HepG2 (cell line): ENCODE data around the gene MYOC. TPM values are rescaled to one million over a fixed set of nuclear protein-coding genes. Genes with fewer than 3 reads are reported as not detected.

Source experiments
- ATAC-seq: fragments of 200-7000 bp; cut with Tn5 transposase; 3 replicates; pipeline ENCODE4 v1.9.1; 2020; ENCODE audit warnings: mild to moderate bottlenecking, moderate library complexity
- BruUV-seq: library from RNA; stranded (reverse); fragments of 400-500 nt; replicated peaks from 2 replicates; lab custom pipeline; 2021; lab: Mats Ljungman, UMichigan
- CTCF ChIA-PET: fragments of 300-600 bp; formaldehyde crosslinking; extraction: SDS; loops from one replicate; lab custom pipeline; 2021; ENCODE audit warnings: low total read pairs, inconsistent platforms, low intra/inter-chr PET ratio; lab: Yijun Ruan, JAX
- POLR2A ChIA-PET: fragments of 350-600 bp; sonication (Branson Sonifier 250); formaldehyde crosslinking; loops from one replicate; lab custom pipeline; 2020; ENCODE audit warnings: antibody characterized with exemption, inconsistent platforms; lab: Yijun Ruan, JAX
- DNase-seq: peaks from one replicate; pipeline ENCODE4 v3.0.0-alpha.2; 2015; ENCODE audit warnings: low spot score
- FAIRE-seq: peaks from 3 replicates; lab custom pipeline; 2011; peaks lifted over from hg19 to GRCh38; lab: Jason Lieb, UNC
- H2AFZ ChIP-seq: one replicate; pipeline ENCODE4 v1.6.1; 2011; ENCODE audit warnings: low read length, inconsistent platforms
- H3K27ac ChIP-seq: fragments of 300-600 bp; 3 replicates; pipeline ENCODE4 v1.8.0; 2011; ENCODE audit warnings: mixed run types, mild to moderate bottlenecking, mixed read lengths, low read length, inconsistent platforms; ENCODE audit not compliant: insufficient read depth; ENCODE audit errors: extremely low read length
- H3K27me3 ChIP-seq, 2 experiments: fragments of 200-600 bp in 1 of 2; 2 replicates in 1 of 2; 3 replicates in 1 of 2; pipeline versions ENCODE4 v1.6.0 to v1.8.0; 2011; ENCODE audit warnings: low read length in 2 of 2, mild to moderate bottlenecking in 2 of 2, moderate library complexity in 2 of 2, inconsistent platforms in 1 of 2; ENCODE audit not compliant: insufficient read depth in 2 of 2, control insufficient read depth in 1 of 2
- H3K36me3 ChIP-seq, 2 experiments: fragments of 200-600 bp in 1 of 2; replicated peaks in 1 of 2; 2 replicates in 1 of 2; 3 replicates in 1 of 2; pipeline versions ENCODE4 v1.5.1 to v1.8.0; 2011; ENCODE audit warnings: low read length in 2 of 2, inconsistent platforms in 1 of 2; ENCODE audit not compliant: insufficient read depth in 2 of 2, control insufficient read depth in 1 of 2
- H3K4me1 ChIP-seq: 2 replicates; pipeline ENCODE4 v1.5.1; 2012; ENCODE audit warnings: low read length, inconsistent platforms; ENCODE audit not compliant: insufficient read depth
- H3K4me2 ChIP-seq: 2 replicates; pipeline ENCODE4 v1.6.0; 2011; ENCODE audit warnings: low read depth, low read length, inconsistent platforms
- H3K4me3 ChIP-seq, 3 experiments: fragments of 200-600 bp in 1 of 3; sonication (generic), shearing (Covaris generic) in 1 of 3; replicated peaks in 1 of 3; 2 replicates each; pipeline ENCODE4 v1.5.1; 2011 to 2016; ENCODE audit warnings: low read length in 3 of 3, inconsistent platforms in 2 of 3, low read depth in 2 of 3, mild to moderate bottlenecking in 2 of 3, control low read depth in 1 of 3, mixed read lengths in 1 of 3; ENCODE audit not compliant: insufficient read depth in 1 of 3
- H3K79me2 ChIP-seq: one replicate; pipeline ENCODE4 v1.6.1; 2011; ENCODE audit warnings: low read length, inconsistent platforms; ENCODE audit not compliant: insufficient read depth
- H3K9ac ChIP-seq: 2 replicates; pipeline ENCODE4 v1.6.0; 2011; ENCODE audit warnings: mild to moderate bottlenecking, low read depth, low read length, inconsistent platforms; ENCODE audit not compliant: insufficient read depth
- H3K9me3 ChIP-seq: 2 replicates; pipeline ENCODE4 v1.5.1; 2012; ENCODE audit warnings: mild to moderate bottlenecking, low read length
- H4K20me1 ChIP-seq: 2 replicates; pipeline ENCODE4 v1.6.0; 2011; ENCODE audit warnings: inconsistent platforms, mild to moderate bottlenecking, low read length, moderate library complexity; ENCODE audit not compliant: insufficient read depth
- CENPT ChIP-seq: sonication (generic); formaldehyde crosslinking; IDR thresholded peaks from 2 replicates; pipeline ENCODE4 v1.8.0; 2022; ENCODE audit warnings: low read depth, mild to moderate bottlenecking, moderate library complexity, missing genetic modification reagents
- KDM5A ChIP-seq: fragments of 200-600 bp; sonication (generic); IDR thresholded peaks from 2 replicates; pipeline ENCODE4 v1.7.0; 2018; ENCODE audit warnings: antibody characterized with exemption, mild to moderate bottlenecking, low read length, borderline replicate concordance
- SOX6 ChIP-seq, 2 experiments: fragments of 450-650 bp in 1 of 2; sonication (generic) in 1 of 2; formaldehyde crosslinking in 1 of 2; IDR thresholded peaks; 2 replicates each; pipeline versions ENCODE4 v1.4.0 to v1.6.1; 2017 to 2020; ENCODE audit warnings: antibody characterized with exemption in 1 of 2, mild to moderate bottlenecking in 1 of 2, missing genetic modification reagents in 1 of 2
- ZNF350 ChIP-seq: sonication (generic); formaldehyde crosslinking; IDR thresholded peaks from 2 replicates; pipeline ENCODE4 v1.4.0; 2020; ENCODE audit warnings: mild to moderate bottlenecking, low read depth, missing genetic modification reagents, borderline replicate concordance
- ZNF441 ChIP-seq: sonication (generic); formaldehyde crosslinking; IDR thresholded peaks from 2 replicates; pipeline ENCODE4 v1.7.0; 2021; ENCODE audit warnings: missing genetic modification reagents, borderline replicate concordance
- ZNF674 ChIP-seq: sonication (generic); formaldehyde crosslinking; IDR thresholded peaks from 2 replicates; pipeline ENCODE4 v1.5.0; 2020; ENCODE audit warnings: low read depth, mild to moderate bottlenecking, missing genetic modification reagents
- ZNF766 ChIP-seq: sonication (generic); formaldehyde crosslinking; IDR thresholded peaks from 2 replicates; pipeline ENCODE4 v1.5.0; 2020; ENCODE audit warnings: missing genetic modification reagents, borderline replicate concordance
- WGBS: methylation state at CpG from one replicate; pipeline ENCODE4 v1.1.6; 2017; ENCODE audit warnings: low lambda C conversion rate; 5-methylcytosine and 5-hydroxymethylcytosine counted together
- in situ Hi-C: cut with HindIII; loops from 2 replicates; pipeline ENCODE4 v1.10.0; 2017; ENCODE audit warnings: low pct_unique_long_range_greater_than_20kb; ENCODE audit not compliant: extremely low pct_ligation_motif_present
- intact Hi-C: fragments of 100-400 bp; cut with micrococcal nuclease; formaldehyde crosslinking; loops from one replicate; pipeline ENCODE4 v1.10.0; 2022; ENCODE audit not compliant: unreplicated experiment
- polyA plus RNA-seq, 8 experiments: library from polyadenylated mRNA; depleted of rRNA in 3 of 8; stranded (reverse) in 7 of 8; unstranded in 1 of 8; fragments of >200 nt; fragmentation: Illumina TruSeq in 4 of 8; extraction: Trizol in 4 of 8; gene quantifications; 2 replicates each; pipeline versions ENCODE4 v1.2.1 to v1.2.3, GENCODE V29; 2011 to 2016; ENCODE audit warnings: low read depth in 4 of 8, missing spikeins in 1 of 8, mixed read lengths in 1 of 8; ENCODE audit not compliant: insufficient read depth in 1 of 8
- total RNA-seq, 5 experiments: library from RNA; depleted of rRNA; stranded (reverse); fragments of >200 nt; fragmentation: Illumina TruSeq; extraction: Trizol; gene quantifications; 2 replicates each; pipeline ENCODE4 v1.2.3, GENCODE V29; 2016; ENCODE audit warnings: low read depth in 1 of 5
- TF ChIP-seq, protein P1 (sequence below), 2 experiments: fragments of 450-650 bp in 1 of 2; sonication (generic) in 1 of 2; formaldehyde crosslinking in 1 of 2; IDR thresholded peaks; 2 replicates each; pipeline versions ENCODE4 v1.6.1 to v1.8.0; 2016 to 2022; ENCODE audit warnings: antibody characterized with exemption in 1 of 2, mild to moderate bottlenecking in 1 of 2, missing genetic modification reagents in 1 of 2

Gene MYOC
- total and polyA plus RNA-seq, 2 of the 13 experiments (the other 11 are each of a cell fraction or from before 2014, with no cell fraction given), result not detected

DNA sequence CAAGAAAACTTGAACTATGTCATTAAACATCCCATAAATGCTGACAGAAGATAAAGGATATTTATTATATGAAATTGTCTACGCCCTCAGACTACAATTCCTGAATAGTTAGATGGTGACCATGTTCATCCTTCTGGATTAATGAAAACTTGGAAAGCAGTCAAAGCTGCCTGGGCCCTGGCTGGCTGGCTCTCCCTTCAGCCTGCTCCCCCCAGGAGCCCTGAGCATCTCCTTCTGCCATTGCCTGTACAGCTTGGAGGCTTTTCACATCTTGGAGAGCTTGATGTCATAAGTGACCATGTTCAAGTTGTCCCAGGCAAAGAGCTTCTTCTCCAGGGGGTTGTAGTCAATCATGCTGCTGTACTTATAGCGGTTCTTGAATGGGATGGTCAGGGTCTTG is 16.8 kb downstream of the MYOC start:
- H3K4me1 ChIP-seq, result peaks cover 14% of the 10 kb centered on the region
- no peaks in the 10 kb centered on the region for H4K20me1 ChIP-seq
- ATAC-seq (no peak), DNase-seq (no peak), FAIRE-seq (no peak)
- intact Hi-C loops, result loop anchor here (5.0 kb wide), 1 partner anchor 982 kb away; no protein-coding TSS in a partner anchor
- H3K9ac ChIP-seq, result no peak overlapping the region
- no peak overlapping the region for H3K27ac ChIP-seq
- ChIA-PET POLR2A (no interaction called here), CTCF (no interaction called here)
- in situ Hi-C loops, result no loop called here
- WGBS, result 40% methylated on average over 2 of the region's 2 CpGs
- TF ChIP-seq ZNF674 (CRISPR knock-in tag) (no peak), ZNF766 (no peak), ZNF350 (CRISPR knock-in tag) (no peak), KDM5A (no peak), ZNF441 (no peak)
- H3K9me3 ChIP-seq, result no peaks in the 10 kb centered on the region
- H3K79me2 ChIP-seq, result no peaks in the 10 kb centered on the region
- no TSS peak for BruUV-seq
- peaks cover 2 to 3% of the 10 kb centered on the region in 2 experiments; a peak in 2 of 5 replicates for H3K27me3 ChIP-seq
- H3K4me3 ChIP-seq, result no peak overlapping the region
- H3K36me3 ChIP-seq, result no peaks in the 10 kb centered on the region
- no peak overlapping the region for H3K4me2 ChIP-seq
- no peak overlapping the region for H2AFZ ChIP-seq

- Histone ChIP-seq H3K4me1 (peaks cover 15% of the 10 kb centered on the region), H3K9me3 (no peaks in the 10 kb centered on the region), H3K4me2 (no peak overlapping the region), H3K27me3 (no peaks in the 10 kb centered on the region; a peak in 1 of 5 replicates), H3K4me3 (no peak overlapping the region), H2AFZ (no peak overlapping the region), H3K27ac (no peak overlapping the region), H4K20me1 (no peaks in the 10 kb centered on the region), H3K79me2 (no peaks in the 10 kb centered on the region), H3K9ac (no peak overlapping the region), H3K36me3 (no peaks in the 10 kb centered on the region)
- WGBS, result 20% methylated on average over 2 of the region's 2 CpGs
- intact Hi-C loops, result no loop called here
- POLR2A ChIA-PET, result no interaction called here
- in situ Hi-C loops, result no loop called here
- CTCF ChIA-PET, result no interaction called here
- ATAC-seq (peak; percentile 56), FAIRE-seq (no peak), DNase-seq (no peak)
- BruUV-seq, result no TSS peak
- TF ChIP-seq, protein P1, sequence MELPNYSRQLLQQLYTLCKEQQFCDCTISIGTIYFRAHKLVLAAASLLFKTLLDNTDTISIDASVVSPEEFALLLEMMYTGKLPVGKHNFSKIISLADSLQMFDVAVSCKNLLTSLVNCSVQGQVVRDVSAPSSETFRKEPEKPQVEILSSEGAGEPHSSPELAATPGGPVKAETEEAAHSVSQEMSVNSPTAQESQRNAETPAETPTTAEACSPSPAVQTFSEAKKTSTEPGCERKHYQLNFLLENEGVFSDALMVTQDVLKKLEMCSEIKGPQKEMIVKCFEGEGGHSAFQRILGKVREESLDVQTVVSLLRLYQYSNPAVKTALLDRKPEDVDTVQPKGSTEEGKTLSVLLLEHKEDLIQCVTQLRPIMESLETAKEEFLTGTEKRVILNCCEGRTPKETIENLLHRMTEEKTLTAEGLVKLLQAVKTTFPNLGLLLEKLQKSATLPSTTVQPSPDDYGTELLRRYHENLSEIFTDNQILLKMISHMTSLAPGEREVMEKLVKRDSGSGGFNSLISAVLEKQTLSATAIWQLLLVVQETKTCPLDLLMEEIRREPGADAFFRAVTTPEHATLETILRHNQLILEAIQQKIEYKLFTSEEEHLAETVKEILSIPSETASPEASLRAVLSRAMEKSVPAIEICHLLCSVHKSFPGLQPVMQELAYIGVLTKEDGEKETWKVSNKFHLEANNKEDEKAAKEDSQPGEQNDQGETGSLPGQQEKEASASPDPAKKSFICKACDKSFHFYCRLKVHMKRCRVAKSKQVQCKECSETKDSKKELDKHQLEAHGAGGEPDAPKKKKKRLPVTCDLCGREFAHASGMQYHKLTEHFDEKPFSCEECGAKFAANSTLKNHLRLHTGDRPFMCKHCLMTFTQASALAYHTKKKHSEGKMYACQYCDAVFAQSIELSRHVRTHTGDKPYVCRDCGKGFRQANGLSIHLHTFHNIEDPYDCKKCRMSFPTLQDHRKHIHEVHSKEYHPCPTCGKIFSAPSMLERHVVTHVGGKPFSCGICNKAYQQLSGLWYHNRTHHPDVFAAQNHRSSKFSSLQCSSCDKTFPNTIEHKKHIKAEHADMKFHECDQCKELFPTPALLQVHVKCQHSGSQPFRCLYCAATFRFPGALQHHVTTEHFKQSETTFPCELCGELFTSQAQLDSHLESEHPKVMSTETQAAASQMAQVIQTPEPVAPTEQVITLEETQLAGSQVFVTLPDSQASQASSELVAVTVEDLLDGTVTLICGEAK (IDR thresholded peaks at IDR 0.05), result no peak
- TF ChIP-seq, protein P1 (CRISPR knock-in tag; IDR thresholded peaks at IDR 0.05), result no peak
- TF ChIP-seq CENPT (CRISPR knock-in tag), result no peak
- TF ChIP-seq SOX6 (IDR thresholded peaks at IDR 0.05), result no peak
- peak; percentile 34; the same call in 1 of the 2 replicates for TF ChIP-seq SOX6 (CRISPR knock-in tag; IDR thresholded peaks at IDR 0.05)
These were observed 24.3 kb downstream of the MYOC start for GRCh38 chr1:171628225-171628624.
